ENCODE measurements around the gene ATP6V1G1.

The ATP6V1G1 gene, protein sequence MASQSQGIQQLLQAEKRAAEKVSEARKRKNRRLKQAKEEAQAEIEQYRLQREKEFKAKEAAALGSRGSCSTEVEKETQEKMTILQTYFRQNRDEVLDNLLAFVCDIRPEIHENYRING

DNA sequence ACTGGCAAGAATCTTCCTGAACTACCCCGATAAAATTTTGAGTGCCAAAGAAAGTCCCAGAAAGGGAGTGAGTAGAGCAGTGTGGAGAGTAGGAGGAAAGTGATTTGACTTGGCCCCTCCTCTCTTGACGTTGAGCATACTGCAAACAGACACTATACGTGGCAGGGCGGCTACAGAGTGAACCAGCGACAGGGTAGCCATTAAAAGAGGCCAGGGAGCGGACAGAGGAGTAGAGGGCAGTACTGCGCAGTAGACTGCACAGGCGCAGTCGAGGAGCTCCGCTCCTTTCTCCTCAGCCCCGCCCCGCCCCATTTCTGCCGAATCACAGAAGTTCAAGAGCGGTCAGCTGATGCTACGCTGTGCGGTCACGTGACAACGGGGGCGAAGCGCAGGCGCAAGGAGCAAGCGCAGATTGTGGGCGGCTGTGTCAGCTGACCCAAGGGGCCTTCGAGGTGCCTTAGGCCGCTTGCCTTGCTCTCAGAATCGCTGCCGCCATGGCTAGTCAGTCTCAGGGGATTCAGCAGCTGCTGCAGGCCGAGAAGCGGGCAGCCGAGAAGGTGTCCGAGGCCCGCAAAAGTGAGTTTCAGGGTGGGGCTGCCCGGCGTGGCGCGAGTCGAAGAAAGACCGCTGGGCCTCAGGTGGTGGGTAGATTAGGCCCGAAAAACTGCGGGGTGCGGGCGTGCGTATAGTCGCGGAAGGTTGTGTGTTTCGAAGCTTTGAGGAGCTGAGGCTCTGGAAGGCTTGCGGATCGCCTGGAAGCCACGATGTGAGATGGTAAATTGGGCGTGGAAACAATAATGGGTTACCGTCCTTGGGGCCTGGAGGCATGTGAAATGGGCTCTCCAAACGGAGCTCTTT is at the start of gene ATP6V1G1:
Gene ATP6V1G1 (plus strand): TSS at position 425 of the 858 bp plus-strand sequence. CDS start 70 bp downstream, at position 495.
- Mint-ChIP-seq H3K27me3 (ENCODE audit: low read depth) (no peaks in the 10 kb centered on the region), H3K36me3 (ENCODE audit: low read depth) (peaks cover 12% of the 10 kb centered on the region), H3K4me3 (peak within 1 kb of the TSS; percentile 97 to 100 (median 100)), H3K4me1 (peaks cover 45% of the 10 kb centered on the region), H3K9me3 (no peaks in the 10 kb centered on the region), H3K27ac (peak within 1 kb of the TSS; percentile 94 to 99 (median 98))
- TF ChIP-seq, protein P1, sequence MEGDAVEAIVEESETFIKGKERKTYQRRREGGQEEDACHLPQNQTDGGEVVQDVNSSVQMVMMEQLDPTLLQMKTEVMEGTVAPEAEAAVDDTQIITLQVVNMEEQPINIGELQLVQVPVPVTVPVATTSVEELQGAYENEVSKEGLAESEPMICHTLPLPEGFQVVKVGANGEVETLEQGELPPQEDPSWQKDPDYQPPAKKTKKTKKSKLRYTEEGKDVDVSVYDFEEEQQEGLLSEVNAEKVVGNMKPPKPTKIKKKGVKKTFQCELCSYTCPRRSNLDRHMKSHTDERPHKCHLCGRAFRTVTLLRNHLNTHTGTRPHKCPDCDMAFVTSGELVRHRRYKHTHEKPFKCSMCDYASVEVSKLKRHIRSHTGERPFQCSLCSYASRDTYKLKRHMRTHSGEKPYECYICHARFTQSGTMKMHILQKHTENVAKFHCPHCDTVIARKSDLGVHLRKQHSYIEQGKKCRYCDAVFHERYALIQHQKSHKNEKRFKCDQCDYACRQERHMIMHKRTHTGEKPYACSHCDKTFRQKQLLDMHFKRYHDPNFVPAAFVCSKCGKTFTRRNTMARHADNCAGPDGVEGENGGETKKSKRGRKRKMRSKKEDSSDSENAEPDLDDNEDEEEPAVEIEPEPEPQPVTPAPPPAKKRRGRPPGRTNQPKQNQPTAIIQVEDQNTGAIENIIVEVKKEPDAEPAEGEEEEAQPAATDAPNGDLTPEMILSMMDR (IDR thresholded peaks at IDR 0.05; ENCODE audit: unreplicated experiment in 3 of 3) = no peak

DNA sequence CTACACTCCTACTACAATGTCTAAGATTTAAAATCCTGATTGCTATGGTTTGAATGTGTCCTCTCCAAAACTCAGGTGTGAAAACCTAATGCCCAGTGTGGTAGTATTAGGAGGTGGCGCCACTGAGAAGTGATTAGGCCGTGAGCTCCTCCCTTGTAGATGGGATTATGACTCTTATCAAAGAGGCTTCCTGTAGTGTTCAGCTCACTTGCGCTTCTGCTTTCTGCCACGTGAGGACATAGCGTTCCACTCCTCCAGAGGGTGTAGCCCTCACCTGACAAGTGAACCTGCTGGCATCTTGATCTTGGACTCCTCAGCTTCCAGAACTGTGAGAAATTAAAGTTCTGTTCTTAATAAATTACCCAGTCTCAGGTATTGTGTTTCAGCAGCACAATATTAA is 49.3 kb upstream of the ATP6V1G1 start:
- TF ChIP-seq, protein P1 (IDR thresholded peaks at IDR 0.05; ENCODE audit: unreplicated experiment in 3 of 3) = no peak
- no peaks in the 10 kb centered on the region for H3K36me3 Mint-ChIP-seq (ENCODE audit: low read depth)
- peaks cover 10% of the 10 kb centered on the region for H3K27me3 Mint-ChIP-seq (ENCODE audit: low read depth)
- H3K27ac Mint-ChIP-seq = no peak overlapping the region
- no peaks in the 10 kb centered on the region for H3K9me3 Mint-ChIP-seq
- H3K4me3 Mint-ChIP-seq = no peak overlapping the region
- no peaks in the 10 kb centered on the region for H3K4me1 Mint-ChIP-seq

DNA sequence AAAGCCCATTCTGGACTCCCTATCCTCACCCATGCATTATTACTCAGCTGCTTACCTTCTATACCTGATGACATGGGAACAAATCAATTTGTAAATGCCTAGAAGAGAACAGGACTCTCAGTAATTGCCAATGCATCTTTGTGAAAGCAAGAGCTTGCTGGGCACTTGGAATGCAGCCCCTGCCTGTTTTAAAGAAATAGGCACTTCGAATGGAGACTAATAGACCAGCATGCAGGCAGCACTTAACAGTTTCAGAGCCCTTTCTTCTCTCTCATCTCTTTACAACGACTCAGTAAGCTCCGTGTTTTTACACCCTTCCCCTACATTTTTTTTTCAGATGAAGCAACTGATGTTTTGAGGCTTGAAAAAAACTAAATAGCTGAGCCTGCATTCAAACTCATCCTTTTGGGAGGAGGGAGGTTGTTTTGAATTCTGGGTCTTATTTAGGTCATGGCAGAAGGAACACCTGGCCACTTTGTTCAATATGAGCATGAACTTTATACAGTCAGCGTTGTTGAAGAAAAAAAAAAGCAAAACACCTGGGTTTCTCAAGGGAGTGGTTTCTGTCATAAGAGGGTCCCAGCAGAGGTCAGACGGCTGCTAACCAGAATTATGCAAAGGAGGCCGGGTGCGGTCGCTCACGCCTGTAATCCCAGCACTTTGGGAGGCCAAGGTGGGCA is 47.7 kb upstream of the ATP6V1G1 start:
- H3K4me3 Mint-ChIP-seq = no peak overlapping the region
- peaks cover 20% of the 10 kb centered on the region for H3K27me3 Mint-ChIP-seq (ENCODE audit: low read depth)
- H3K4me1 Mint-ChIP-seq = no peaks in the 10 kb centered on the region
- no peak overlapping the region for H3K27ac Mint-ChIP-seq
- no peaks in the 10 kb centered on the region for H3K36me3 Mint-ChIP-seq (ENCODE audit: low read depth)
- H3K9me3 Mint-ChIP-seq = no peaks in the 10 kb centered on the region
- TF ChIP-seq, protein P1 (IDR thresholded peaks at IDR 0.05; ENCODE audit: unreplicated experiment in 3 of 3) = no peak

DNA sequence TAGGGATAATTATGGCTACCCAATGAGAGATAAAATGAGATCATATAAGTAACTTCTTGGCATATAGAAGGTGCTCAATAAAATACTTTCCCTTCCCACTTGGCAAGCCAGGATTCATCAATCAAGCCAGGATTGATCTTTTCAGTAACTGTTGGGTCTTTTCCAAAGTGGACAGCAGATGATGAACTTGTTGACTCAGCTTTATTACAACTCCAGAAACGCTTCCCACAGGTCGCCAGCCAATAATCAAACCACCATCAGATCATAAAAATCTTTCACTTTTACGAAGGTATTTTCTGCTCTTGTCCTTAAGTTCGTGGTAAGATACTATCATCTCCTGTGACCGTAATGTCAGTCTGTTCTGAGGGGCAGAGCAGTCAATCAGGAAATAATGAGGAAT is 42.5 kb upstream of the ATP6V1G1 start:
- Mint-ChIP-seq H3K36me3 (ENCODE audit: low read depth) (no peaks in the 10 kb centered on the region), H3K9me3 (no peaks in the 10 kb centered on the region), H3K27me3 (ENCODE audit: low read depth) (peaks cover 43% of the 10 kb centered on the region), H3K4me3 (no peak overlapping the region), H3K4me1 (no peaks in the 10 kb centered on the region), H3K27ac (no peak overlapping the region)
- TF ChIP-seq, protein P1 (IDR thresholded peaks at IDR 0.05; ENCODE audit: unreplicated experiment in 3 of 3) = no peak

DNA sequence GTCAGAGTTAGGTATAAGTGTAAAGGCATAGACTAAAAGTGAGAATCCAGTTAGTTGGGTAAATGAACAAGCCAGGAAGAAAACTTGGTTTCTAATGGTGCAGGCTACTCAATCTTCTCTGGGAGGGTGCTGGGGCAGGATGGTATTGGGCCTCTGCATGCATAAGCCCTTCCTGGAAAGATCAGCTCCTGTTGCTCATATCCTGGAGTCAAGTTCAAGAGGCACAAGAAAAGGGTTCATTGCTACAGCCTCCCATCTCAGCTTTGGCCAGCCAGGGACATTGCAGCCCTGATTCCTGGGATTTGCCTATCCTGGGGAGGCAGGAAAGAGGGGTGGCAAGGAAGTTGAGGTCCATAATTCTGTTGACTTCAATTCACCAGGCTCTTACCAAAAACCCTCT is 40.7 kb upstream of the ATP6V1G1 start:
- Mint-ChIP-seq H3K27me3 (ENCODE audit: low read depth) (peaks cover 40% of the 10 kb centered on the region), H3K36me3 (ENCODE audit: low read depth) (no peaks in the 10 kb centered on the region), H3K9me3 (no peaks in the 10 kb centered on the region), H3K27ac (no peak overlapping the region), H3K4me1 (peaks cover 2% of the 10 kb centered on the region), H3K4me3 (no peak overlapping the region)
- TF ChIP-seq, protein P1 (IDR thresholded peaks at IDR 0.05; ENCODE audit: unreplicated experiment in 3 of 3) = no peak
